RCC 7860 (cell line): ENCODE results near the gene UCKL1.

Experiments
- DNase-seq: peaks from one replicate; pipeline ENCODE4 v3.0.0-alpha.2; 2015; ENCODE audit warnings: low spot score
- FAIRE-seq: peaks from 2 replicates; lab custom pipeline; 2012; peaks lifted over from hg19 to GRCh38; lab: Jason Lieb, UNC

UCKL1 gene

DNA sequence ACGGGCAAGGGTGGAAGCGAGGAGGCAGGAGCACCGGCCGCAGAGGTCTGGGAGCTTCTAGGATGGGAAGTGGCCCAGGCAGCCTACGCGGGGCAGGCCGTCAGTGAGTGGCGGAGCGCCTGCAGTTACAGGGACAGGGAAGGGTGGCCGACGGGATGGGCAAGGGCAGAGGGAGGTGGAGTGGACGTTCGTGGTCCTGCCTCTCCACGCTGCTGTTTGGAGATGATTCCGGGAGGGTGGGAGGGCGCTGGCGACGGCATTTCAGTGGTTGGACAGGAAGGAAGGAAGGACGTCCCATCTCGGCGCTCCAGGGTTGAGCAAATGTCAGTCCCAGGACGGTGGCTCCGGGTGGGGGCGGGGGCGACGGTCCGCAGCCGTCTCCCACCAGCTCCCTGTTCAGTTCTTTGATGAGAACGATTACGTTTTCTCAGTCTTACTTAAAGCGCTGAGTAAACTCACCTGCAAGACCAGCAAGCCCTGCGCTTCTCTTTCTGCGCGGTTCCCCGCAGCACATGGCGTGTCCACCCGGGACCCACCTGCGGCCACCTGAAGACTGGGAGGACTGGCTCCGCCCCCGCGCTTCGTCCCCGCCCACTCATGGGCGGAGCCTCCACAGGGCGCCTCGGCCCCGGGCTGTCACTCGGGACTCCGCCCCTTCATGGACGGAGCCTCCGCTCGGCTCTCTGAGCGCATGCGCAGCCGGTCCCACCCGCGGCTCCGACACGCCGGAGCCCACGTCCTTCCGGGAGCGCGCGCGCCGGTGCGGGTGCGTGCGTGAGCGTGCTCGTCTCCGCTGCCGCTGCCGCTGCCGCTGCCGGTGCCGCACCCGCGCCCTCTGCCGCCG is 61.6 kb downstream of the UCKL1 start, which contains the start of gene DNAJC5:
DNAJC5 (plus strand) TSS at position 769 of the 844 bp plus-strand sequence. CDS start 33,220 bp downstream, outside the sequence.
- peak; percentile 88 for DNase-seq
- FAIRE-seq, result no peak

DNA sequence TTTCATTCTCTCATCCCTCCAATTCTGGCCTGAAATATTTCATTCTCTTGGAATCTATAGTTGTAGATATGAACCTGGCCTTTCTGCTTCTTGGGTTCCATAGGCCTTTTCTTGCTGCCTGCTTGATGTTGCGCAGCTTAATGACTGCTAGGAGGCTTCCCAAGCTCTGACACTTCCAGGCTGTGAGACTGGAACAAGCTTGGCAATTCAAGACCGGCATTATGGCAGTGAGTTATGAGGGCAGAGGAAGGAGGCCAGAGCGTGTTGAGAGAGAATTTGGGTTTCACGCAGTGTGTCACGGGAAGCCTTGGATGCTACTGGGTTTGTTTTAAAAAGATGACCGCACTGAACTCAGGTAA is 62.2 kb downstream of the UCKL1 start:
- DNase-seq, result no peak
- FAIRE-seq, result no peak

DNA sequence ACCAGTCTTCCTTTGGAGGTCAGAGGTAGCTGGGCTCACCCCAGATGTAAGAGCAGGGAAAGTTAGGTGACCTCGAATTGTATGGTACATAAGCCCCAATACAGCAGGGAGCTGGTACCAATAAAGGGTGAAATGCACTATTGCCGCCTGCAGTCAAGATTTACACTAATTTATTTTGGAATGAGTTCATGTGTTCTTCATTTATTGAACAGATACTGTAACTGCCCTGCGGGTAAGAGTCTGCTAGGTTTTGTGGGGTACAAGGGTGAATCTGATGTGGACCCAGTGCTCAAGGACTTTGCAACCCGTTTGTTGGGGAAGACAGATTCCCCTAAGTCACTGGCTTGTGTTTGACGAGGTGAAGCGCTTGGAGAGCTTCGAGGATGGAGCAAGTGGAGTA is 63.8 kb downstream of the UCKL1 start:
- no peak for DNase-seq
- FAIRE-seq, result no peak

DNA sequence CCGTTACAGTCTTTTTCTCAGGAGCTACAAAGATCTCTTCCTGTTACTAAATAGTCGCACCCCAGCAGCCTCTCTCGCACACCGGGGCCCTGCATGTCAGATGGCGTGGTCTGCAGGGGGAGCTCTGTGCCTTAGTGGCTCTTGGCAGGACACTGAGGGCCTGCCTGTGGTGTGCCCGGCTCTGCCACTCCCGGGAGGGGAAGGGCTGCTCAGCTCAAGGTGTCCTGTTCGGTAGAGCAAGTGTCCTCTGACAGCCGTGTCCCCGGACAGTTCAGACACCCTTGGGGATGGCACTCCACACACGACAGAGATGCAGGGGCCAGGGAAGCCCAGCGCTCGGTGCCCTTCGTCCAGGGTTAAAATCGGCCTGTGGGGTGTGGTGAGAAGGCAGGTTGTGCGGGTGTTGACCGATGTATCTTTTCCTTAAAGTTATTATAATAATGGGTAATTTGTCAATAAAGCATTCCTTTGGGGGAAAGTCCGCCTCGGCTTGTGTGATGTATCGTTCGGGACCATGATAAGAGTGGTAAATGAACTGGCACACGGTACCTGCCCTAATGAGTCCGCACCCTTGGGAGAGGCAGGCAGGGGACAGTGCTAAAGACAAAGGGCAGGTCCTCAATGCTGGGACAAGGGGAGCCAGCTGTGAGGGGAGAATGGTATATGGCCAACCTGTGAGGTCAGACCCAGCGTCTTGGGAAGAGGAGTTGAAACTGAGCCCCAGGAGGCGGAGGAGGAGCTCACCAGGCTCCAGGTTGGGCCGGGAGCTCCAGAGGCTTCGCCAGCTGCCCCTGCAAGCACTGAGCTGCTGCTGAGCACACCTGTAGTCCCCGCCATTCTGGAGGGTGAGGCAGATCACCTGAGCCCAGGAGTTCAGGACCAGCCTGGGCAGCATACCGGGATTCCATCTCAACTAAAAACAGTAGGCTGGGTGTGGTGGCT is 64.9 kb downstream of the UCKL1 start:
- FAIRE-seq (no peak), DNase-seq (no peak)

DNA sequence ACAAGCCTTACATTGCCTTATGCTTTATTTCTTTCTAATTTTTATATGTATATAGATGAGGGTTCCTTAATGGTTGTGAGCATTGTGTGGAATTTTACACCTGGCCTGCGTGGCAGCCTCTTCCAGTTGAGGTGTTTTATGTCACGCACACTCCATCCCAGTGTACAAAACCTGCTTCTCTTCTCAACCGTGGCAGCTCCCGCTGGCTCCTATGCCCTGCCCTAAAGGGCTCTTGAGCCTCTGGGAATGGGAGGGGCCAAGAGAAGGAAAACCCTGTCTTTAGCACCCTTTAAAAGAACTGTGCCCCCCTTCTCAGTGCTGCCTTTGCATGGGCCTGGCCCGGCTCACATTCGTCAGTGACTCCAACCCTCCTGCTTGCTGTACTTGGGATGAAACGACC is 65.6 kb downstream of the UCKL1 start:
- no peak for FAIRE-seq
- no peak for DNase-seq

DNA sequence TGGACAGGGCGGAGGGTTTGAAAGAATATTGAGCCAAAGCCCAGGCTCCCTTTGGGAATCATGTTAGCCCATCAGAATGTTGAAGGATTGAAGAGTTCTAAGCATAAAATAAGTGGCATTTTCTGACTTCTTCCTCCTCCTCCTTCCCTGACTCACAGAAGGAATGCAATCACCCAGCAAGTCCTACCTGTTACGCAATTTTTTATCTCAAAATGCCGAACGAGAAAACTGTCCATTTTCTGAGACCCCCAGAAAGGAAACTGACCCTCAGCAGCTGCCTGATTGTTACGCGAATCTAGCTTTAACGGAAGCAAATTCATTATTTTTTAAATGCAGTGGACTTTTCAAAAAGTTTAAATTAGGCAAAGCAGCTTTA is 66.0 kb downstream of the UCKL1 start:
- no peak for DNase-seq
- no peak for FAIRE-seq
